ENCODE data around the gene RFPL1.
"Not testable (repeated sequence)": the region's sequence is repeated elsewhere in the genome, so short reads cannot be mapped to it uniquely, and the experiment has no call there.

Gene RFPL1

DNA sequence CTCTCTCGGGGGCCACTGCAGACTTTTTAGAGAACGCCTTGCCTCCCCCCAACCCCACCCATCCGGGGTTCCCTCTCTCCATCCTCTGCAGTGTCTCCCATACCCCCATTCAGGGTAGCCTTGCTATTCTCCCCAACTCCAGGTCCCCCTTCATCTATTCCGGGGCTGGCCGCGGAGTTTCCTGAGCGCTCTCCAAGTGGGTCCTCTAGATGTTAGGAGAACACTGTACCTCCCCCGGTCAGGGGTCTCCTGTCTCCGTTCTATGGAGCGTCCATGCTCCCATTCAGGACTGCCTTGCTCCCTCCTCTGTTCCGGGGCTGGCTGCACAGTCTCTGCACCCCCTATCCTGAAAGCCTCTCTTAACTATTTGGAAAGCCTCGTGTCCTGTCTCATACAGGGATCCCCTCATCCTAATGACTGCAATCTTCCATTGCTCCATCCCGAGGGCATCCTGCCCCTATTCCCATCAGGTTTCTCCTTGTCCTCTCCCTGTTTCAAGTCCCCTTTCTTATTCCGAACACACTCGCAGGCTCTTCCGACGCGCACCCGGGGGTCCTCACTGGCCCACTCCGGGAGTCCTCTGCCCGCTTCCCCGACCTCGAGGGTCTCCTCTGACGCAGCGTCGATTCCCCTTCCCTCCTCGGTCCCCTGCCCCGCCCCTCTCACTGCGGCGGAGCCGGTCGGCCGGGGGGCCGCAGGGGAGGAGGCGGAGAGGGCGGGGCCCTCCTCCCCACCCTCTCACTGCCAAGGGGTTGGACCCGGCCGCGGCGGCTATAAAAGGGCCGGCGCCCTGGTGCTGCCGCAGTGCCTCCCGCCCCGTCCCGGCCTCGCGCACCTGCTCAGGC lies 41.3 kb downstream of the RFPL1 start, which contains the start of gene NEFH:
Gene NEFH (plus strand): TSS at position 802 of the 845 bp plus-strand sequence. CDS start 45 bp downstream, outside the sequence.
- no peak for DNase-seq

DNA sequence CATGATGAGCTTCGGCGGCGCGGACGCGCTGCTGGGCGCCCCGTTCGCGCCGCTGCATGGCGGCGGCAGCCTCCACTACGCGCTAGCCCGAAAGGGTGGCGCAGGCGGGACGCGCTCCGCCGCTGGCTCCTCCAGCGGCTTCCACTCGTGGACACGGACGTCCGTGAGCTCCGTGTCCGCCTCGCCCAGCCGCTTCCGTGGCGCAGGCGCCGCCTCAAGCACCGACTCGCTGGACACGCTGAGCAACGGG lies 41.8 kb downstream of the RFPL1 start:
- DNase-seq: no peak

DNA sequence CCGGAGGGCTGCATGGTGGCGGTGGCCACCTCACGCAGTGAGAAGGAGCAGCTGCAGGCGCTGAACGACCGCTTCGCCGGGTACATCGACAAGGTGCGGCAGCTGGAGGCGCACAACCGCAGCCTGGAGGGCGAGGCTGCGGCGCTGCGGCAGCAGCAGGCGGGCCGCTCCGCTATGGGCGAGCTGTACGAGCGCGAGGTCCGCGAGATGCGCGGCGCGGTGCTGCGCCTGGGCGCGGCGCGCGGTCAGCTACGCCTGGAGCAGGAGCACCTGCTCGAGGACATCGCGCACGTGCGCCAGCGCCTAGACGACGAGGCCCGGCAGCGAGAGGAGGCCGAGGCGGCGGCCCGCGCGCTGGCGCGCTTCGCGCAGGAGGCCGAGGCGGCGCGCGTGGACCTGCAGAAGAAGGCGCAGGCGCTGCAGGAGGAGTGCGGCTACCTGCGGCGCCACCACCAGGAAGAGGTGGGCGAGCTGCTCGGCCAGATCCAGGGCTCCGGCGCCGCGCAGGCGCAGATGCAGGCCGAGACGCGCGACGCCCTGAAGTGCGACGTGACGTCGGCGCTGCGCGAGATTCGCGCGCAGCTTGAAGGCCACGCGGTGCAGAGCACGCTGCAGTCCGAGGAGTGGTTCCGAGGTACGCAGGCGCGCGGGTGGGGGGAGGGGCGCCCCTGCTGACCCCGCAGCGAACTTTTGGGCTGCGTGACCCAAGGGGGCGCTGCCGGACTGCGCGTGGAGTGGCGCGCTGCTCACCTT lies 42.3 kb downstream of the RFPL1 start:
- peak; percentile 72 for DNase-seq

DNA sequence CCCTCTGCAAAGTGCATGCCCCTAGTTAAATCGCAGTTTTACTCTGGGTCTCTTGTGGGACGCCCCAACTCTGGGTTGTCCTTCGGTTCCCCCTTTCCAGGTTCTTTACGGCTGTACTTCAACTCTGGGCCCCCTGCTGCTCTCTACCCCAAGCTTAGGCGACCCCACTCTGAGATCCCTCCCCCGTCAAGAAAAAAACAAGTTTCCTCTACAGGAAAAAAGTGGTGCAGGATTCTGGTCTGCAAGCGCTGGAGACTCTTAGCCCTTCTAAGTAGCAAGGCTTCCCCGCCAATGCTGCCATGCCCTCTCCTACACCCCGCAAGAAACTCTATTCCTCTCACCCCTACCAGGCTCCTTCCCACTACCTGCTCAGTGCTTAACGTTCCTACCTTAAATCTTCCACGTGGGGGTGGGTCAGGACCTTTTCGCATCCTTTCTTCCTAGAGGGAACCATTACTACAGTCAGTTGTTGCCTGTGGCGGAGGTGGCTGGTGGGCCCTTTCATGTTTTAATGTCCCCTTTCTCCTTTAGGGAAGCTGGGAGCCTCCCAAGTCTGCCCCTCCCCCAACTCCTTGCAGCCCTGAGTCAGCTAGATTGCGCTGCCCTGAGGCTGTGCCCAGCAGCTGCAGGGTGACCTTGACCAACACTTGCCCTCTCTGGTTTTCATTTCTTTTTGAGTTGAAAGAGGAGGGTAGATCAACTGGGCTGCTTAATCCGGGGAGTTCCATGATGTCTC lies 43.0 kb downstream of the RFPL1 start:
- DNase-seq: peak; percentile 11

DNA sequence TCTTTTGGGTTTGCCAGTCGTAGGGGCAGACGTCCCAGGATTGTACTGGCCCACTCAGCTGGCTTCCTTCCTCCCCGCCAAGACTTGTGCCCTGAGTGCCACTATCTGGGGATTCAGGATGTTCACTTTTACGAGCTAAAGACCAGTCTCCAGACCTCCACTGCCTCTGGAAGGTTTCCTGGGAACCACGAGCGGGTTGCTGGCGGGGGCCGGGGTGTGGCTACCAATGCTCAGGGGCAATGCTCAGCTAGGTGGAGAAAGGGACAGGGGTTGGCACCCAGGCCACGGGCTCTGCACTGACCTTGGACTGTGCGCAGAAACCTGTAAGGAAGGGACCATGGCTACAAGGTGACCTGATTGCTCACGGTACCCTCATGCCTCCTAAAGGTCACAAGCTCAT lies 43.9 kb downstream of the RFPL1 start:
- DNase-seq: no peak

DNA sequence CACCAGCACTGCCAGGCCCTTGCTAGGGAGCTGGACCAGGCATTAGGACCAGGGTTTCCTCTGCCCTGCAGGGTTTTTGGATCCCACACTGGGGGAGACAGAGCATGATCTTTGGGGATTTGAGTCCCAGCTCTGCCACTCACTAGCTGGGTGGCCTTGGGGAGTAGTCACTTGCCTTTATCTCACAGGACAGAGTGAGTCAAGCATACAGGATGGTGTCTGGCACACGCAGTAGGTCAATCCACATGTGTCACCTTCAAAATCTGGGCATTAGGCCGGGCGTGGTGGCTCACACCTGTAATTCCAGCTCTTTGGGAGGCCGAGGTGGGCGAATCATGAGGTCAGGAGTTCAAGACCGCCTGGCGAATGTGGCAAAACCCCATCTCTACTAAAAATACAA lies 44.3 kb downstream of the RFPL1 start:
- no peak for DNase-seq

DNA sequence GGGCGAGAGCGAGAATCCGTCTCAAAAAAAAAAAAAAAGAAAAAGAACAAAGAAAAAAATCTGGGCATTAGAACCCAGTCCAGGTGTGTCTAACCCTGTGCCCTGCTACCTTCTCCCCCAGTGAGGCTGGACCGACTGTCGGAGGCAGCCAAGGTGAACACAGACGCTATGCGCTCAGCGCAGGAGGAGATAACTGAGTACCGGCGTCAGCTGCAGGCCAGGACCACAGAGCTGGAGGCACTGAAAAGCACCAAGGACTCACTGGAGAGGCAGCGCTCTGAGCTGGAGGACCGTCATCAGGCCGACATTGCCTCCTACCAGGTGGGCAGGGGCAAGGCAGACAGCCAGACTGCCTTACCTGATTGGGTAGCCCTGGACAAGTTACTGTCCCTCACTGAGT lies 44.9 kb downstream of the RFPL1 start:
- no peak for DNase-seq

DNA sequence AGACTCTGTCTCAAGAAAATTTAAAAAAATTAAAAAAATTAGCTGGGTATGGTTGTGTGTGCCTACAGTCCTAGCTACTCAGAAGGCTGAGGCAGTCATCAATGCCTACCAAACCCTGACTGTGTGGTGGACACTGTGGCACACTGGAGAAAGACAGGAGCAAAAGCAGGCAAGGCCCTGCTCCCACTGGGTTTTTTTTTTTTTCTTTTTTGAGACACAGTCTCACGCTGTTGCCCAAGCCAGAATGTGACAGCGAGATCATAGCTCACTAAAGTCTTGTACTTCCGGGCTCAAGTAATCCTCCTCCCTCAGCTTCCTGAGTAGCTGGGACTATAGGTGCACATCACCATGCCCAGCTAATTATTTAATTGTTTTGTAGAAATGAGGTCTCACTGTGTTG lies 46.3 kb downstream of the RFPL1 start:
- no peak for DNase-seq

DNA sequence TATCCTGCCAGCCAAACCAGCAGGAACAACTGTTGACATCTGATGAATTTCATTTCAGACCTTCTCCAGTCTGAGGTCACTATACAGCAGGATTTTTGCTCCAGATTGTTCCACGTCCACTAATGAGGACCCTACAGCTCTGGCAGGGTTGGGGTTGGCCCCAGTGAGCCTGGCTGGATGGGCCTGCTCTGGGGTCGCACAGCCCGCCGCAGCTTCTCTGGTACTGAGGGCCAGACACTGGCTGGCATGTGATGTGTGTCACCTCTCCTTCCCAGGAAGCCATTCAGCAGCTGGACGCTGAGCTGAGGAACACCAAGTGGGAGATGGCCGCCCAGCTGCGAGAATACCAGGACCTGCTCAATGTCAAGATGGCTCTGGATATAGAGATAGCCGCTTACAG lies 47.1 kb downstream of the RFPL1 start:
- no peak for DNase-seq

DNA sequence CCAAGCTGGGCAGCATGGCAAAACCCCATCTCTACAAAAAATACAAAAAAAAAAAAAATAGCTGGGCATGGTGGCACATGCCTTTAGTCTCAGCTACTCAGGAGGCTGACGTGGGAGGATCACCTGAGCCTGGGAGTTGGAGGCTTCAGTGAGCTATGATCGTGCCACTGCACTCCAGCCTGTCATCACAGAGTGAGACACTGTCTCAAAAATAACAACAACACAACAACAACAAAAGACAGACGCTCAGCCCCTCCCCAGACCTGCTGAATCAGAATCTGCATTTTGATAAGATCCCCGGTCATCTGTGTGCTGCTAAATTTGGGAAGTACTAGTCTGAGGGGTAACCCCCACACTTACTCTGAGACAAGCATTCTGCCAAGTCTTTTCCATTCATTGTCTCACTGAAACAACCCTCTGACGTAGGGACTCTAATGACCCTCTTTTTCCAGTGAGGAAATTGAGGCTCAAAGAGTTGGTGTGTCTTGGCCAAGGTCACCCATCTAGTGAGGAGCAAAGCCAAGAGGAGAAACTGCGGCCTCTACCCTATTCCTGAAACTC lies 49.1 kb downstream of the RFPL1 start:
- no peak for DNase-seq

DNA sequence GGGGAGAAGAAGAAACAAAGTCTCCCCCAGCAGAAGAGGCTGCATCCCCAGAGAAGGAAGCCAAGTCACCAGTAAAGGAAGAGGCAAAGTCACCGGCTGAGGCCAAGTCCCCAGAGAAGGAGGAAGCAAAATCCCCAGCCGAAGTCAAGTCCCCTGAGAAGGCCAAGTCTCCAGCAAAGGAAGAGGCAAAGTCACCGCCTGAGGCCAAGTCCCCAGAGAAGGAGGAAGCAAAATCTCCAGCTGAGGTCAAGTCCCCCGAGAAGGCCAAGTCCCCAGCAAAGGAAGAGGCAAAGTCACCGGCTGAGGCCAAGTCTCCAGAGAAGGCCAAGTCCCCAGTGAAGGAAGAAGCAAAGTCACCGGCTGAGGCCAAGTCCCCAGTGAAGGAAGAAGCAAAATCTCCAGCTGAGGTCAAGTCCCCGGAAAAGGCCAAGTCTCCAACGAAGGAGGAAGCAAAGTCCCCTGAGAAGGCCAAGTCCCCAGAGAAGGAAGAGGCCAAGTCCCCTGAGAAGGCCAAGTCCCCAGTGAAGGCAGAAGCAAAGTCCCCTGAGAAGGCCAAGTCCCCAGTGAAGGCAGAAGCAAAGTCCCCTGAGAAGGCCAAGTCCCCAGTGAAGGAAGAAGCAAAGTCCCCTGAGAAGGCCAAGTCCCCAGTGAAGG lies 50.9 kb downstream of the RFPL1 start:
- not testable (repeated sequence) for DNase-seq

DNA sequence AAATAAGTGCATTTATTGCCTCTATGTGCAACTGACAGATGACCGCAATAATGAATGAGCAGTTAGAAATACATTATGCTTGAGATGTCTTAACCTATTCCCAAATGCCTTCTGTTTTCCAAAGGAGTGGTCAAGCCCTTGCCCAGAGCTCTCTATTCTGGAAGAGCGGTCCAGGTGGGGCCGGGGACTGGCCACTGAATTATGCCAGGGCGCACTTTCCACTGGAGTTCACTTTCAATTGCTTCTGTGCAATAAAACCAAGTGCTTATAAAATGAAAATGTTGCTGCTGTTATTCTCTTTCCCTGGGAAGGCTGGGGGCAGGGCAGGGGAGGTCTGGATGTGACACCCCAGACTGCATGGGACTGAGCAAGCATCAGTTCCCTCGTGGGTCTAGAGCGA lies 52.6 kb downstream of the RFPL1 start:
- no peak for DNase-seq

Measured in fibroblast of upper back skin (primary cell).